CD4-positive, alpha-beta memory T cell (primary cell): ENCODE results near the gene C5orf15. TPM values are rescaled to one million over a fixed set of nuclear protein-coding genes. Genes with fewer than 3 reads are reported as not detected.

Experiments used
- CTCF ChIA-PET: fragments of 350-600 bp; sonication (Branson Sonifier 250); formaldehyde crosslinking; loops from one replicate; lab custom pipeline; 2021; ENCODE audit warnings: inconsistent platforms; ENCODE audit not compliant: partially characterized antibody; lab: Charles Lee
- POLR2A ChIA-PET: fragments of 350-600 bp; sonication (Branson Sonifier 250); formaldehyde crosslinking; loops from one replicate; lab custom pipeline; 2021; ENCODE audit not compliant: partially characterized antibody; lab: Charles Lee
- DNase-seq, 5 donors: peaks; one replicate each; pipeline versions ENCODE4 v3.0.0 to v3.0.0-alpha.2; 2020 to 2022; ENCODE audit warnings: mixed read lengths in 1 of 5
- H3K27ac ChIP-seq: one replicate; pipeline ENCODE4 v1.7.0; 2013; ENCODE audit warnings: low read depth, low read length
- H3K27me3 ChIP-seq: 2 replicates; pipeline ENCODE4 v1.7.0; 2013; ENCODE audit warnings: mild to moderate bottlenecking, low read length, moderate library complexity; ENCODE audit not compliant: insufficient read depth
- H3K36me3 ChIP-seq: 2 replicates; pipeline ENCODE4 v1.7.0; 2013; ENCODE audit warnings: mild to moderate bottlenecking, low read length, moderate library complexity; ENCODE audit not compliant: insufficient read depth
- H3K4me1 ChIP-seq: 2 replicates; pipeline ENCODE4 v1.7.0; 2013; ENCODE audit warnings: mild to moderate bottlenecking, low read length, moderate library complexity; ENCODE audit not compliant: insufficient read depth
- H3K4me3 ChIP-seq, 2 donors: one replicate each; pipeline ENCODE4 v1.7.0; 2013; ENCODE audit warnings: low read length in 2 of 2, mild to moderate bottlenecking in 1 of 2
- H3K9me3 ChIP-seq, 2 donors: one replicate each; pipeline ENCODE4 v1.7.0; 2013; ENCODE audit warnings: low read length in 2 of 2, control low read depth in 1 of 2; ENCODE audit not compliant: control insufficient read depth in 1 of 2
- H3K27ac Mint-ChIP-seq, 7 donors: one replicate each; pipeline ENCODE4 v1.8.0; 2020 to 2021; ENCODE audit warnings: mixed read lengths in 7 of 7, mild to moderate bottlenecking in 6 of 7, inconsistent platforms in 3 of 7, moderate library complexity in 3 of 7
- H3K27me3 Mint-ChIP-seq, 2 donors: one replicate each; pipeline ENCODE4 v1.8.0; 2020 to 2021; ENCODE audit warnings: mixed read lengths in 2 of 2
- H3K36me3 Mint-ChIP-seq, 2 donors: one replicate each; pipeline ENCODE4 v1.8.0; 2020 to 2021; ENCODE audit warnings: mixed read lengths in 2 of 2, inconsistent platforms in 1 of 2, mild to moderate bottlenecking in 1 of 2
- H3K4me1 Mint-ChIP-seq, 4 donors: one replicate each; pipeline ENCODE4 v1.8.0; 2020 to 2021; ENCODE audit warnings: mixed read lengths in 4 of 4, mild to moderate bottlenecking in 1 of 4
- H3K4me3 Mint-ChIP-seq, 8 donors: one replicate each; pipeline ENCODE4 v1.8.0; 2020 to 2021; ENCODE audit warnings: mixed read lengths in 8 of 8, mild to moderate bottlenecking in 7 of 8, moderate library complexity in 6 of 8, inconsistent platforms in 3 of 8
- H3K9me3 Mint-ChIP-seq, 8 donors: one replicate each; pipeline ENCODE4 v1.8.0; 2020 to 2021; ENCODE audit warnings: mixed read lengths in 8 of 8, mild to moderate bottlenecking in 5 of 8, inconsistent platforms in 3 of 8, moderate library complexity in 1 of 8
- intact Hi-C: fragments of 100-400 bp; cut with micrococcal nuclease; formaldehyde crosslinking; loops from one replicate; pipeline ENCODE4 v1.15.1; 2023
- polyA plus RNA-seq, 2 donors: library from polyadenylated mRNA; unstranded; fragments of 300-500 nt; fragmentation: Illumina TruSeq; gene quantifications; one replicate each; pipeline ENCODE4 v1.2.3, GENCODE V29; 2021
- total RNA-seq, 2 experiments: library from RNA; stranded (reverse); gene quantifications; one replicate each; pipeline ENCODE4 v1.2.3, GENCODE V29; 2021

C5orf15 gene
- total and polyA plus RNA-seq, 4 experiments from 2014 or later: 13.3 to 28.8 (median 22.2) TPM

GRCh38 chr5:134004626-134005416, 36.4 kb upstream of the C5orf15 start, which contains the start of gene VDAC1:
VDAC1 (minus strand) TSS chr5:134004975; CDS start chr5:133993012, 11,963 bp downstream.
- Histone ChIP-seq H3K27me3 (no peaks in the 10 kb centered on the region), H3K4me1 (peaks cover 48% of the 10 kb centered on the region), H3K27ac (peak within 1 kb of the TSS; percentile 96), H3K4me3 (peak within 1 kb of the TSS; percentile 61 to 81), H3K9me3 (no peaks in the 10 kb centered on the region), H3K36me3 (peaks cover 4% of the 10 kb centered on the region)
- H3K4me3 Mint-ChIP-seq: peak within 1 kb of the TSS; percentile 89 to 99 (median 93)
- POLR2A ChIA-PET: interaction anchor here (0.6 to 4.8 kb wide), 23 partner anchors 10 to 985 kb away, joined by 3 to 22 read pairs (median 4); partner anchors contain the start of genes C5orf15, C5orf24, PCBD2 and PPP2CA
- H3K9me3 Mint-ChIP-seq: no peaks in the 10 kb centered on the region
- DNase-seq: peak; percentile 89 to 95 (median 92)
- H3K36me3 Mint-ChIP-seq: peaks cover 0 to 19% of the 10 kb centered on the region in 2 donors
- no peaks in the 10 kb centered on the region for H3K27me3 Mint-ChIP-seq
- peak within 1 kb of the TSS; percentile 96 to 99 (median 98) for H3K27ac Mint-ChIP-seq
- intact Hi-C loops: loop anchor here (1.0 to 10.0 kb wide), 5 partner anchors 37 to 900 kb away; partner anchors contain the start of genes C5orf15, CAMLG, PCBD2 and PPP2CA
- peaks cover 25 to 49% (median 38%) of the 10 kb centered on the region in 4 donors for H3K4me1 Mint-ChIP-seq
- CTCF ChIA-PET: interaction anchor here (1.1 to 2.9 kb wide), 5 partner anchors 9 to 35 kb away, joined by 4 to 11 read pairs (median 6); no protein-coding TSS in a partner anchor

- Histone ChIP-seq H3K27ac (peak overlapping the region; percentile 96), H3K4me1 (peaks cover 55% of the 10 kb centered on the region), H3K36me3 (peaks cover 4% of the 10 kb centered on the region), H3K4me3 (peak overlapping the region; percentile 61 to 62), H3K9me3 (no peaks in the 10 kb centered on the region), H3K27me3 (no peaks in the 10 kb centered on the region)
- Mint-ChIP-seq H3K9me3 (no peaks in the 10 kb centered on the region), H3K27ac (peak overlapping the region; percentile 96 to 99 (median 98)), H3K27me3 (no peaks in the 10 kb centered on the region), H3K36me3 (peaks cover 0 to 19% of the 10 kb centered on the region in 2 donors), H3K4me1 (peaks cover 31 to 57% (median 44%) of the 10 kb centered on the region in 4 donors), H3K4me3 (peak overlapping the region; percentile 89 to 99 (median 93))
- ChIA-PET POLR2A (interaction anchor here (0.6 to 4.8 kb wide), 22 partner anchors 9 to 984 kb away, joined by 3 to 22 read pairs (median 5); partner anchors contain the start of genes C5orf15, C5orf24, PPP2CA and SAR1B), CTCF (interaction anchor here (1.3 to 2.9 kb wide), 4 partner anchors 8 to 36 kb away, joined by 4 to 11 read pairs (median 7); no protein-coding TSS in a partner anchor)
- peak; percentile 27 to 72 (median 38) for DNase-seq
- intact Hi-C loops: loop anchor here (1.0 to 10.0 kb wide), 4 partner anchors 222 to 901 kb away; partner anchors contain the start of genes CAMLG, PCBD2, PPP2CA and SAR1B
Measured at GRCh38 chr5:134003817-134004625, 35.6 kb upstream of the C5orf15 start.

- H3K4me3 ChIP-seq: peak overlapping the region; percentile 61 to 62
- Mint-ChIP-seq H3K4me3 (peak overlapping the region; percentile 89 to 99 (median 93)), H3K27ac (peak overlapping the region; percentile 96 to 99 (median 98)), H3K36me3 (peaks cover 0 to 19% of the 10 kb centered on the region in 2 donors), H3K4me1 (peaks cover 33 to 62% (median 49%) of the 10 kb centered on the region in 4 donors), H3K9me3 (no peaks in the 10 kb centered on the region), H3K27me3 (no peaks in the 10 kb centered on the region)
- H3K27ac ChIP-seq: peak overlapping the region; percentile 96
- H3K36me3 ChIP-seq: peaks cover 4% of the 10 kb centered on the region
- H3K27me3 ChIP-seq: no peaks in the 10 kb centered on the region
- peaks cover 55% of the 10 kb centered on the region for H3K4me1 ChIP-seq
- intact Hi-C loops: loop anchor here (10.0 kb wide), 3 partner anchors 632 to 902 kb away; partner anchors contain the start of genes CAMLG, PCBD2 and SAR1B
- no peak for DNase-seq
- no peaks in the 10 kb centered on the region for H3K9me3 ChIP-seq
- CTCF ChIA-PET: interaction anchor here (0.6 to 1.6 kb wide), 2 partner anchors 10 to 23 kb away, joined by 3 to 4 read pairs; no protein-coding TSS in a partner anchor
- POLR2A ChIA-PET: interaction anchor here (1.0 to 4.8 kb wide), 13 partner anchors 8 to 369 kb away, joined by 3 to 22 read pairs (median 6); partner anchors contain the start of genes C5orf15, PPP2CA and UBE2B
Measured at GRCh38 chr5:134003064-134003816, 34.8 kb upstream of the C5orf15 start.

GRCh38 chr5:134001938-134002731, 33.7 kb upstream of the C5orf15 start:
- no peaks in the 10 kb centered on the region for H3K27me3 ChIP-seq
- peaks cover 4% of the 10 kb centered on the region for H3K36me3 ChIP-seq
- Mint-ChIP-seq H3K36me3 (peaks cover 0 to 19% of the 10 kb centered on the region in 2 donors), H3K4me1 (peaks cover 36 to 67% (median 52%) of the 10 kb centered on the region in 4 donors), H3K4me3 (peak overlapping the region; percentile 38 to 91 (median 68)), H3K27me3 (no peaks in the 10 kb centered on the region), H3K9me3 (no peaks in the 10 kb centered on the region), H3K27ac (peak overlapping the region; percentile 47 to 99 (median 86))
- intact Hi-C loops: loop anchor here (10.0 kb wide), 3 partner anchors 633 to 903 kb away; partner anchors contain the start of genes CAMLG, PCBD2 and SAR1B
- no peak for DNase-seq
- no peaks in the 10 kb centered on the region for H3K9me3 ChIP-seq
- ChIA-PET CTCF (interaction anchor here (0.9 kb wide), 1 partner anchor 9 kb away, joined by 4 read pairs; no protein-coding TSS in a partner anchor), POLR2A (no interaction called here)
- H3K4me1 ChIP-seq: peaks cover 57% of the 10 kb centered on the region
- no peak overlapping the region for H3K4me3 ChIP-seq
- peak overlapping the region; percentile 96 for H3K27ac ChIP-seq

- Histone ChIP-seq H3K4me1 (peaks cover 66% of the 10 kb centered on the region), H3K9me3 (no peaks in the 10 kb centered on the region), H3K4me3 (no peak overlapping the region), H3K27ac (no peak overlapping the region), H3K36me3 (peaks cover 4% of the 10 kb centered on the region), H3K27me3 (no peaks in the 10 kb centered on the region)
- Mint-ChIP-seq H3K27me3 (no peaks in the 10 kb centered on the region), H3K36me3 (peaks cover 0 to 19% of the 10 kb centered on the region in 2 donors), H3K9me3 (no peaks in the 10 kb centered on the region), H3K4me1 (peaks cover 42 to 76% (median 59%) of the 10 kb centered on the region in 4 donors), H3K4me3 (peak overlapping the region in 2 of 8 donors; percentile 15 to 25), H3K27ac (peak overlapping the region in 5 of 7 donors; percentile 44 to 80 (median 66))
- POLR2A ChIA-PET: interaction anchor here (0.6 kb wide), 1 partner anchor 647 kb away, joined by 3 read pairs; no protein-coding TSS in a partner anchor
- no peak for DNase-seq
- CTCF ChIA-PET: interaction anchor here (0.9 to 9.0 kb wide), 2 partner anchors 19 to 39 kb away, joined by 3 to 87 read pairs; no protein-coding TSS in a partner anchor
- intact Hi-C loops: loop anchor here (10.0 kb wide), 3 partner anchors 634 to 904 kb away; partner anchors contain the start of genes CAMLG, PCBD2 and SAR1B
Measured at GRCh38 chr5:134000696-134001453, 32.5 kb upstream of the C5orf15 start.
